ENCODE measurements around the gene DNAH10. TPM values are rescaled to one million over a fixed set of nuclear protein-coding genes. Genes with fewer than 3 reads are reported as not detected.

The DNAH10 gene
- total and polyA plus RNA-seq, 2 donors: 0.14 to 0.90 TPM

- no peak for DNase-seq (ENCODE audit: extremely low spot score)
- Histone ChIP-seq H3K27ac (ENCODE audit: low read depth) (no peak overlapping the region), H3K36me3 (ENCODE audit: insufficient read depth) (peaks cover 5% of the 10 kb centered on the region), H3K4me1 (ENCODE audit: insufficient read depth) (no peaks in the 10 kb centered on the region), H3K4me3 (ENCODE audit: low read depth, low read length) (no peak overlapping the region)
- WGBS: 77% methylated on average over 2 of the region's 2 CpGs
Observed at GRCh38 chr12:123731596-123731995, 30.5 kb upstream of the DNAH10 start.

- no peak overlapping the region for H3K27ac ChIP-seq (ENCODE audit: low read depth)
- no peak for DNase-seq (ENCODE audit: extremely low spot score)
- no peak overlapping the region for H3K4me3 ChIP-seq (ENCODE audit: low read depth, low read length)
- no peaks in the 10 kb centered on the region for H3K4me1 ChIP-seq (ENCODE audit: insufficient read depth)
- H3K36me3 ChIP-seq (ENCODE audit: insufficient read depth): peaks cover 5% of the 10 kb centered on the region
- 90% methylated on average over 12 of the region's 12 CpGs for WGBS
Observed at GRCh38 chr12:123732251-123732650, 29.9 kb upstream of the DNAH10 start.

GRCh38 chr12:123733229-123733628 lies 28.9 kb upstream of the DNAH10 start:
- peaks cover 5% of the 10 kb centered on the region for H3K36me3 ChIP-seq (ENCODE audit: insufficient read depth)
- 87% methylated on average over 10 of the region's 10 CpGs for WGBS
- H3K4me3 ChIP-seq (ENCODE audit: low read depth, low read length): no peak overlapping the region
- H3K4me1 ChIP-seq (ENCODE audit: insufficient read depth): no peaks in the 10 kb centered on the region
- DNase-seq (ENCODE audit: extremely low spot score): no peak
- no peak overlapping the region for H3K27ac ChIP-seq (ENCODE audit: low read depth)

- WGBS: 87% methylated on average over 5 of the region's 5 CpGs
Observed at GRCh38 chr12:123734268-123734667, 27.8 kb upstream of the DNAH10 start.

GRCh38 chr12:123741937-123742572 lies 20.0 kb upstream of the DNAH10 start:
- WGBS: 89% methylated on average over 14 of the region's 14 CpGs
- Histone ChIP-seq H3K27ac (ENCODE audit: low read depth) (no peak overlapping the region), H3K36me3 (ENCODE audit: insufficient read depth) (no peaks in the 10 kb centered on the region), H3K4me1 (ENCODE audit: insufficient read depth) (no peaks in the 10 kb centered on the region), H3K4me3 (ENCODE audit: low read depth, low read length) (no peak overlapping the region)
- no peak for DNase-seq (ENCODE audit: extremely low spot score)

More at GRCh38 chr12:123734268-123734667, 27.8 kb upstream of the DNAH10 start:
- Histone ChIP-seq H3K36me3 (ENCODE audit: insufficient read depth) (peaks cover 5% of the 10 kb centered on the region), H3K27ac (ENCODE audit: low read depth) (no peak overlapping the region), H3K4me1 (ENCODE audit: insufficient read depth) (no peaks in the 10 kb centered on the region), H3K4me3 (ENCODE audit: low read depth, low read length) (no peak overlapping the region)
- no peak for DNase-seq (ENCODE audit: extremely low spot score)

- no peak overlapping the region for H3K4me3 ChIP-seq (ENCODE audit: low read depth, low read length)
- WGBS: 80% methylated on average over 10 of the region's 10 CpGs
- H3K27ac ChIP-seq (ENCODE audit: low read depth): no peak overlapping the region
- no peaks in the 10 kb centered on the region for H3K4me1 ChIP-seq (ENCODE audit: insufficient read depth)
- H3K36me3 ChIP-seq (ENCODE audit: insufficient read depth): no peaks in the 10 kb centered on the region
- no peak for DNase-seq (ENCODE audit: extremely low spot score)
Observed at GRCh38 chr12:123743002-123743401, 19.1 kb upstream of the DNAH10 start.

- 64% methylated on average over 12 of the region's 12 CpGs for WGBS
- Histone ChIP-seq H3K4me3 (ENCODE audit: low read depth, low read length) (no peak overlapping the region), H3K27ac (ENCODE audit: low read depth) (no peak overlapping the region), H3K36me3 (ENCODE audit: insufficient read depth) (no peaks in the 10 kb centered on the region), H3K4me1 (ENCODE audit: insufficient read depth) (no peaks in the 10 kb centered on the region)
- no peak for DNase-seq (ENCODE audit: extremely low spot score)
Observed at GRCh38 chr12:123744836-123745235, 17.3 kb upstream of the DNAH10 start.

GRCh38 chr12:123747309-123747708 lies 14.8 kb upstream of the DNAH10 start:
- no peak overlapping the region for H3K4me3 ChIP-seq (ENCODE audit: low read depth, low read length)
- H3K27ac ChIP-seq (ENCODE audit: low read depth): no peak overlapping the region
- 72% methylated on average over 5 of the region's 5 CpGs for WGBS
- no peak for DNase-seq (ENCODE audit: extremely low spot score)
- H3K4me1 ChIP-seq (ENCODE audit: insufficient read depth): no peaks in the 10 kb centered on the region
- H3K36me3 ChIP-seq (ENCODE audit: insufficient read depth): no peaks in the 10 kb centered on the region

- H3K4me3 ChIP-seq (ENCODE audit: low read depth, low read length): no peak overlapping the region
- H3K27ac ChIP-seq (ENCODE audit: low read depth): no peak overlapping the region
- H3K36me3 ChIP-seq (ENCODE audit: insufficient read depth): no peaks in the 10 kb centered on the region
- H3K4me1 ChIP-seq (ENCODE audit: insufficient read depth): no peaks in the 10 kb centered on the region
- 85% methylated on average over 6 of the region's 6 CpGs for WGBS
- no peak for DNase-seq (ENCODE audit: extremely low spot score)
Observed at GRCh38 chr12:123748161-123748560, 13.9 kb upstream of the DNAH10 start.

- H3K27ac ChIP-seq (ENCODE audit: low read depth): no peak overlapping the region
- WGBS: 81% methylated on average over 4 of the region's 4 CpGs
- no peaks in the 10 kb centered on the region for H3K36me3 ChIP-seq (ENCODE audit: insufficient read depth)
- DNase-seq (ENCODE audit: extremely low spot score): no peak
- H3K4me1 ChIP-seq (ENCODE audit: insufficient read depth): no peaks in the 10 kb centered on the region
- H3K4me3 ChIP-seq (ENCODE audit: low read depth, low read length): no peak overlapping the region
Observed at GRCh38 chr12:123748661-123749060, 13.4 kb upstream of the DNAH10 start.

- Histone ChIP-seq H3K4me1 (ENCODE audit: insufficient read depth) (no peaks in the 10 kb centered on the region), H3K36me3 (ENCODE audit: insufficient read depth) (no peaks in the 10 kb centered on the region)
Observed at GRCh38 chr12:123749355-123749754, 12.7 kb upstream of the DNAH10 start.

GRCh38 chr12:123750159-123750656 lies 11.9 kb upstream of the DNAH10 start:
- Histone ChIP-seq H3K36me3 (ENCODE audit: insufficient read depth) (no peaks in the 10 kb centered on the region), H3K4me1 (ENCODE audit: insufficient read depth) (no peaks in the 10 kb centered on the region), H3K4me3 (ENCODE audit: low read depth, low read length) (no peak overlapping the region), H3K27ac (ENCODE audit: low read depth) (no peak overlapping the region)
- WGBS: 92% methylated on average over 8 of the region's 8 CpGs
- no peak for DNase-seq (ENCODE audit: extremely low spot score)

More at GRCh38 chr12:123749355-123749754, 12.7 kb upstream of the DNAH10 start:
- 98% methylated on average over 10 of the region's 10 CpGs for whole genome bisulfite sequencing
- Histone ChIP-seq H3K27ac (ENCODE audit: low read depth) (no peak overlapping the region), H3K4me3 (ENCODE audit: low read depth, low read length) (no peak overlapping the region)
- no peak for DNase-seq (ENCODE audit: extremely low spot score)

- H3K4me3 ChIP-seq (ENCODE audit: low read depth, low read length): no peak overlapping the region
- no peaks in the 10 kb centered on the region for H3K36me3 ChIP-seq (ENCODE audit: insufficient read depth)
- no peak for DNase-seq (ENCODE audit: extremely low spot score)
- no peak overlapping the region for H3K27ac ChIP-seq (ENCODE audit: low read depth)
- WGBS: 91% methylated on average over 3 of the region's 3 CpGs
- no peaks in the 10 kb centered on the region for H3K4me1 ChIP-seq (ENCODE audit: insufficient read depth)
Observed at GRCh38 chr12:123752046-123752445, 10.1 kb upstream of the DNAH10 start.

- H3K27ac ChIP-seq (ENCODE audit: low read depth): no peak overlapping the region
- H3K4me3 ChIP-seq (ENCODE audit: low read depth, low read length): no peak overlapping the region
- H3K4me1 ChIP-seq (ENCODE audit: insufficient read depth): no peaks in the 10 kb centered on the region
- 93% methylated on average over 12 of the region's 12 CpGs for WGBS
- DNase-seq (ENCODE audit: extremely low spot score): no peak
- no peaks in the 10 kb centered on the region for H3K36me3 ChIP-seq (ENCODE audit: insufficient read depth)
Observed at GRCh38 chr12:123754041-123754772, 7.9 kb upstream of the DNAH10 start.
